Activated CD4-positive, alpha-beta T cell treated with anti-CD3 and anti-CD28 coated beads, Interleukin-2, amount 10 ng/mL, durations not matched to agents 24 days and 14 days (primary cell): ENCODE data around the gene BATF2. TPM values are rescaled to one million over a fixed set of nuclear protein-coding genes. Genes with fewer than 3 reads are reported as not detected.

Experiments
- DNase-seq: peaks from one replicate; pipeline ENCODE4 v3.0.0; 2022
- H3K27ac Mint-ChIP-seq: one replicate; pipeline ENCODE4 v1.8.0; 2022; ENCODE audit warnings: mild to moderate bottlenecking, mixed read lengths
- H3K27me3 Mint-ChIP-seq: one replicate; pipeline ENCODE4 v1.8.0; 2022; ENCODE audit warnings: mixed read lengths
- H3K36me3 Mint-ChIP-seq: one replicate; pipeline ENCODE4 v1.8.0; 2022; ENCODE audit warnings: low read depth, mild to moderate bottlenecking, mixed read lengths
- H3K4me1 Mint-ChIP-seq: one replicate; pipeline ENCODE4 v1.8.0; 2021; ENCODE audit warnings: mixed read lengths
- H3K4me3 Mint-ChIP-seq: one replicate; pipeline ENCODE4 v1.8.0; 2022; ENCODE audit warnings: mild to moderate bottlenecking, moderate library complexity, mixed read lengths
- H3K9me3 Mint-ChIP-seq: one replicate; pipeline ENCODE4 v1.8.0; 2021; ENCODE audit warnings: mixed read lengths
- intact Hi-C: fragments of 100-400 bp; cut with micrococcal nuclease; formaldehyde crosslinking; loops from one replicate; pipeline ENCODE4 v1.15.1; 2023
- total RNA-seq: library from RNA; stranded (reverse); gene quantifications from 2 replicates; pipeline ENCODE4 v1.2.3, GENCODE V29; 2022

The BATF2 gene
- total RNA-seq: 0.09 TPM in 1 of 2 replicates, not detected in the other

- Mint-ChIP-seq H3K4me1 (peaks cover 22% of the 10 kb centered on the region), H3K4me3 (peak within 1 kb of the TSS; percentile 7)
These were observed at the start of gene BATF2 for GRCh38 chr11:64996710-64997380. Gene BATF2, minus strand, starts transcription at chr11:64996971. Its CDS starts 57 bp downstream, at chr11:64996914.

GRCh38 chr11:65045728-65046127 lies 49.0 kb upstream of the BATF2 start:
- intact Hi-C loops: no loop called here

More at GRCh38 chr11:64996710-64997380, at the start of gene BATF2:
- peak within 1 kb of the TSS; percentile 67 for H3K27ac Mint-ChIP-seq
- DNase-seq: peak; percentile 62
- H3K27me3 Mint-ChIP-seq: peaks cover 3% of the 10 kb centered on the region
- H3K9me3 Mint-ChIP-seq: no peaks in the 10 kb centered on the region
- intact Hi-C loops: no loop called here
- H3K36me3 Mint-ChIP-seq: no peaks in the 10 kb centered on the region

GRCh38 chr11:65045061-65045460 lies 48.3 kb upstream of the BATF2 start:
- Mint-ChIP-seq H3K27me3 (no peaks in the 10 kb centered on the region), H3K27ac (no peak overlapping the region), H3K36me3 (peaks cover 9% of the 10 kb centered on the region), H3K4me1 (peaks cover 28% of the 10 kb centered on the region), H3K9me3 (no peaks in the 10 kb centered on the region), H3K4me3 (no peak overlapping the region)
- no peak for DNase-seq
- intact Hi-C loops: no loop called here

More at GRCh38 chr11:65045728-65046127, 49.0 kb upstream of the BATF2 start:
- Mint-ChIP-seq H3K4me1 (peaks cover 26% of the 10 kb centered on the region), H3K9me3 (no peaks in the 10 kb centered on the region), H3K4me3 (no peak overlapping the region), H3K27ac (no peak overlapping the region), H3K27me3 (no peaks in the 10 kb centered on the region), H3K36me3 (peaks cover 9% of the 10 kb centered on the region)
- no peak for DNase-seq

GRCh38 chr11:65043881-65044501 lies 47.2 kb upstream of the BATF2 start:
- peaks cover 31% of the 10 kb centered on the region for H3K4me1 Mint-ChIP-seq
- no peaks in the 10 kb centered on the region for H3K9me3 Mint-ChIP-seq
- H3K4me3 Mint-ChIP-seq: no peak overlapping the region
- H3K27me3 Mint-ChIP-seq: no peaks in the 10 kb centered on the region
- peaks cover 15% of the 10 kb centered on the region for H3K36me3 Mint-ChIP-seq
- intact Hi-C loops: no loop called here
- no peak for DNase-seq
- H3K27ac Mint-ChIP-seq: no peak overlapping the region

- Mint-ChIP-seq H3K36me3 (peaks cover 15% of the 10 kb centered on the region), H3K27ac (peak overlapping the region; percentile 29), H3K9me3 (no peaks in the 10 kb centered on the region), H3K4me1 (peaks cover 29% of the 10 kb centered on the region), H3K4me3 (peak overlapping the region; percentile 90), H3K27me3 (no peaks in the 10 kb centered on the region)
- no peak for DNase-seq
- intact Hi-C loops: no loop called here
These were observed 46.1 kb upstream of the BATF2 start for GRCh38 chr11:65042891-65043290.

- Mint-ChIP-seq H3K27me3 (no peaks in the 10 kb centered on the region), H3K36me3 (peaks cover 17% of the 10 kb centered on the region), H3K9me3 (no peaks in the 10 kb centered on the region), H3K4me3 (peak within 1 kb of the TSS; percentile 93), H3K27ac (peak within 1 kb of the TSS; percentile 95), H3K4me1 (peaks cover 20% of the 10 kb centered on the region)
- DNase-seq: peak; percentile 98
- intact Hi-C loops: loop anchor here (1.0 to 2.0 kb wide), 6 partner anchors 14 to 124 kb away; partner anchors contain the start of genes ATG2A, CDCA5, PPP2R5B and SNX15
These were observed 44.3 kb upstream of the BATF2 start, which contains the start of gene SAC3D1 for GRCh38 chr11:65040847-65041622. Gene SAC3D1, plus strand, starts transcription at chr11:65041210. Its CDS starts 83 bp downstream, at chr11:65041293.

- Mint-ChIP-seq H3K4me3 (peak overlapping the region; percentile 93), H3K4me1 (peaks cover 20% of the 10 kb centered on the region), H3K27ac (peak overlapping the region; percentile 95), H3K27me3 (no peaks in the 10 kb centered on the region), H3K36me3 (peaks cover 17% of the 10 kb centered on the region), H3K9me3 (no peaks in the 10 kb centered on the region)
- intact Hi-C loops: loop anchor here (1.0 to 2.0 kb wide), 4 partner anchors 13 to 124 kb away; partner anchors contain the start of genes ATG2A, CDCA5, SNX15 and ZFPL1
- DNase-seq: no peak
These were observed 43.7 kb upstream of the BATF2 start for GRCh38 chr11:65040520-65040846.

GRCh38 chr11:65036931-65037330 lies 40.2 kb upstream of the BATF2 start:
- no peaks in the 10 kb centered on the region for H3K27me3 Mint-ChIP-seq
- H3K36me3 Mint-ChIP-seq: peaks cover 14% of the 10 kb centered on the region
- no peak overlapping the region for H3K4me3 Mint-ChIP-seq
- no peaks in the 10 kb centered on the region for H3K9me3 Mint-ChIP-seq
- intact Hi-C loops: no loop called here
- DNase-seq: no peak
- peaks cover 7% of the 10 kb centered on the region for H3K4me1 Mint-ChIP-seq
- no peak overlapping the region for H3K27ac Mint-ChIP-seq

- Mint-ChIP-seq H3K36me3 (peaks cover 14% of the 10 kb centered on the region), H3K4me1 (peaks cover 4% of the 10 kb centered on the region), H3K27me3 (no peaks in the 10 kb centered on the region), H3K9me3 (no peaks in the 10 kb centered on the region), H3K4me3 (no peak overlapping the region), H3K27ac (no peak overlapping the region)
- intact Hi-C loops: no loop called here
- DNase-seq: no peak
These were observed 38.8 kb upstream of the BATF2 start for GRCh38 chr11:65035579-65035978.

- no peak overlapping the region for H3K27ac Mint-ChIP-seq
- H3K27me3 Mint-ChIP-seq: no peaks in the 10 kb centered on the region
- no peaks in the 10 kb centered on the region for H3K9me3 Mint-ChIP-seq
- H3K36me3 Mint-ChIP-seq: peaks cover 9% of the 10 kb centered on the region
- no peaks in the 10 kb centered on the region for H3K4me1 Mint-ChIP-seq
- no peak for DNase-seq
- H3K4me3 Mint-ChIP-seq: no peak overlapping the region
- intact Hi-C loops: no loop called here
These were observed 37.7 kb upstream of the BATF2 start for GRCh38 chr11:65034423-65034822.

- no peaks in the 10 kb centered on the region for H3K27me3 Mint-ChIP-seq
- H3K4me3 Mint-ChIP-seq: no peak overlapping the region
- intact Hi-C loops: no loop called here
- H3K36me3 Mint-ChIP-seq: peaks cover 4% of the 10 kb centered on the region
- no peak for DNase-seq
- H3K27ac Mint-ChIP-seq: no peak overlapping the region
- peaks cover 12% of the 10 kb centered on the region for H3K4me1 Mint-ChIP-seq
- H3K9me3 Mint-ChIP-seq: no peaks in the 10 kb centered on the region
These were observed 35.4 kb upstream of the BATF2 start for GRCh38 chr11:65032216-65032615.

- peaks cover 1% of the 10 kb centered on the region for H3K36me3 Mint-ChIP-seq
- no peaks in the 10 kb centered on the region for H3K9me3 Mint-ChIP-seq
- peaks cover 16% of the 10 kb centered on the region for H3K4me1 Mint-ChIP-seq
- H3K27me3 Mint-ChIP-seq: no peaks in the 10 kb centered on the region
- intact Hi-C loops: loop anchor here (1.0 to 5.0 kb wide), 8 partner anchors 13 to 635 kb away; partner anchors contain the start of genes ARL2, ATG2A, CDCA5 and PPP2R5B
- peak; percentile 98 for DNase-seq
- H3K27ac Mint-ChIP-seq: peak within 1 kb of the TSS; percentile 77
- H3K4me3 Mint-ChIP-seq: peak within 1 kb of the TSS; percentile 74
These were observed 30.7 kb upstream of the BATF2 start, which contains the start of gene SNX15 for GRCh38 chr11:65027213-65028067. Gene SNX15, plus strand, starts transcription at chr11:65027439. Its CDS starts 99 bp downstream, at chr11:65027538.

GRCh38 chr11:65026810-65027209 lies 30.0 kb upstream of the BATF2 start:
- no peaks in the 10 kb centered on the region for H3K27me3 Mint-ChIP-seq
- peak overlapping the region; percentile 74 for H3K4me3 Mint-ChIP-seq
- H3K4me1 Mint-ChIP-seq: peaks cover 16% of the 10 kb centered on the region
- no peak for DNase-seq
- H3K9me3 Mint-ChIP-seq: no peaks in the 10 kb centered on the region
- H3K36me3 Mint-ChIP-seq: no peaks in the 10 kb centered on the region
- intact Hi-C loops: loop anchor here (1.0 to 5.0 kb wide), 8 partner anchors 13 to 636 kb away; partner anchors contain the start of genes ARL2, ATG2A, CDCA5 and PPP2R5B
- peak overlapping the region; percentile 77 for H3K27ac Mint-ChIP-seq
